HepG2 (cell line): ENCODE results near the gene PRSS21.

Experiments used
- KMT2A ChIP-seq: sonication (generic); formaldehyde crosslinking; IDR thresholded peaks from 2 replicates; pipeline ENCODE4 v1.4.0; 2020; ENCODE audit warnings: missing genetic modification reagents
- NFIC ChIP-seq: IDR thresholded peaks from 2 replicates; pipeline ENCODE4 v1.6.1; 2012; ENCODE audit warnings: mild to moderate bottlenecking, low read length, inconsistent platforms
- TF ChIP-seq, protein P1 (sequence below): sonication (generic); formaldehyde crosslinking; IDR thresholded peaks from 2 replicates; pipeline ENCODE4 v1.4.0; 2020; ENCODE audit warnings: missing genetic modification reagents
- TF ChIP-seq, protein P2 (sequence below): sonication (generic); formaldehyde crosslinking; IDR thresholded peaks from 2 replicates; pipeline ENCODE4 v1.8.1; 2023; ENCODE audit warnings: mild to moderate bottlenecking, missing genetic modification reagents, borderline replicate concordance

DNA sequence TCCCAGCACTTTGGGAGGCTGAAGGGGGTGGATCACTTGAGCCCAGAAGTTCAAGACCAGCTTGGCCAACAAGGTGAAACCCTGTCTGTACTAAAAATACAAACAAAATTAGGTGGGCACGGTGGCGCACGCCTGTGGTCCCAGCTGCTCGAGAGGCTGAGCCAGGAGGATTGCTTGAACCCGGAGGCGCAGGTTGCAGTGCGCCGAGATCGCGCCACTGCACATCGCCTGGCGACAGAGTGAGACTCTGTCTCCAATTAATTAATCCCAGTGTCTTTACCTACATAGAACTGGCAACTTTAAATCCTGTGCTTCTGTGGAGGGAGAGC is 38.4 kb upstream of the PRSS21 start:
- TF ChIP-seq, protein P1, sequence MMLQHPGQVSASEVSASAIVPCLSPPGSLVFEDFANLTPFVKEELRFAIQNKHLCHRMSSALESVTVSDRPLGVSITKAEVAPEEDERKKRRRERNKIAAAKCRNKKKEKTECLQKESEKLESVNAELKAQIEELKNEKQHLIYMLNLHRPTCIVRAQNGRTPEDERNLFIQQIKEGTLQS, result no peak
- TF ChIP-seq, protein P2, sequence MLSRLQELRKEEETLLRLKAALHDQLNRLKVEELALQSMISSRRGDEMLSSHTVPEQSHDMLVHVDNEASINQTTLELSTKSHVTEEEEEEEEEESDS (CRISPR knock-in tag), result no peak
- TF ChIP-seq KMT2A (CRISPR knock-in tag), result no peak
- no peak for TF ChIP-seq NFIC
